ENCODE data around the gene PAIP1. TPM values are rescaled to one million over a fixed set of nuclear protein-coding genes. Genes with fewer than 3 reads are reported as not detected.
"Not testable (repeated sequence)": the region's sequence is repeated elsewhere in the genome, so short reads cannot be mapped to it uniquely, and the experiment has no call there.

The PAIP1 gene
- total RNA-seq, 1 donor: 123 TPM

DNA sequence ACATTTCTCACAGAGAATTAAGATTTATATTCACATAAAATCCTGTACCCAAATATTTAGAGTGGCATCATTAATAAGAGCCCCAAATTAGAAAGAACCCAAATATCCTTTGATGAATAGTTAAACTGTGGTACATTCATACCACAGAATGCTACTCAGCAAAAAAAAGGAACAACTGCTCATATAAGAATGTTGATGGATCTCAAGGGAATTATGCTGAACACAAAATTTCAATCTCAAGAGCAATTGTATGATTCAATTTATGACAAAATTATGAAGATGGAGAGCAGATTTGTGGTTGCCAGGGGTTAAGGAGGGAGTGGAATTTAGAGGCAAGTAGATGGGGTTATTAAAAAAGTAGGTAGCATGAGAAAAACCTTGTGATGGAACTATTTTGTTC lies 4.5 kb upstream of the PAIP1 start:
- TF ChIP-seq, protein P1, sequence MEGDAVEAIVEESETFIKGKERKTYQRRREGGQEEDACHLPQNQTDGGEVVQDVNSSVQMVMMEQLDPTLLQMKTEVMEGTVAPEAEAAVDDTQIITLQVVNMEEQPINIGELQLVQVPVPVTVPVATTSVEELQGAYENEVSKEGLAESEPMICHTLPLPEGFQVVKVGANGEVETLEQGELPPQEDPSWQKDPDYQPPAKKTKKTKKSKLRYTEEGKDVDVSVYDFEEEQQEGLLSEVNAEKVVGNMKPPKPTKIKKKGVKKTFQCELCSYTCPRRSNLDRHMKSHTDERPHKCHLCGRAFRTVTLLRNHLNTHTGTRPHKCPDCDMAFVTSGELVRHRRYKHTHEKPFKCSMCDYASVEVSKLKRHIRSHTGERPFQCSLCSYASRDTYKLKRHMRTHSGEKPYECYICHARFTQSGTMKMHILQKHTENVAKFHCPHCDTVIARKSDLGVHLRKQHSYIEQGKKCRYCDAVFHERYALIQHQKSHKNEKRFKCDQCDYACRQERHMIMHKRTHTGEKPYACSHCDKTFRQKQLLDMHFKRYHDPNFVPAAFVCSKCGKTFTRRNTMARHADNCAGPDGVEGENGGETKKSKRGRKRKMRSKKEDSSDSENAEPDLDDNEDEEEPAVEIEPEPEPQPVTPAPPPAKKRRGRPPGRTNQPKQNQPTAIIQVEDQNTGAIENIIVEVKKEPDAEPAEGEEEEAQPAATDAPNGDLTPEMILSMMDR (IDR thresholded peaks at IDR 0.05; ENCODE audit: insufficient read depth, low read depth, low read length): no peak

DNA sequence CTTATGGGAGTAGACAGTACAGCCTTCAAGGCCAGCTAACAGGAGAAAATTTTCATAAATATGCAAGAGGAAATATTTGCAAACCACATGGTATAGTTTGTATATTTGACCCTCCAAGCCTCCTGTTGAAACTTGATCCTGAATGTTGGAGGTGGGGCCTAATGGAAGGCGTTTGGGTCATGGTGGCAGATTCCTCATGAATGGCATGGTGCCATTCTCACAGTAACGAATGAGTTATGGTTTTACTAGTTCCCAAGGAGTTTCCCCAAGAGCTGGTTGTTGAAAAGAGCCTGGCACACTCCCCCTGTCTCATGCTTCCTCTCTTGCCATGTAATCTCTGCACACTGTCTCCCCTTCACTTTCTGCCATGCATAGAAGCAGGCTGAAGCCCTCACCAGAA lies 3.3 kb upstream of the PAIP1 start:
- DNase-seq (ENCODE audit: low read depth): peak; percentile 67
- H3K4me3 ChIP-seq (ENCODE audit: low read depth, low read length): no peak overlapping the region
- TF ChIP-seq, protein P1 (IDR thresholded peaks at IDR 0.05; ENCODE audit: insufficient read depth, low read depth, low read length): no peak

More for the DNA sequence above, 4.5 kb upstream of the PAIP1 start:
- no peak overlapping the region for H3K4me3 ChIP-seq (ENCODE audit: low read depth, low read length)
- no peak for DNase-seq (ENCODE audit: low read depth)

DNA sequence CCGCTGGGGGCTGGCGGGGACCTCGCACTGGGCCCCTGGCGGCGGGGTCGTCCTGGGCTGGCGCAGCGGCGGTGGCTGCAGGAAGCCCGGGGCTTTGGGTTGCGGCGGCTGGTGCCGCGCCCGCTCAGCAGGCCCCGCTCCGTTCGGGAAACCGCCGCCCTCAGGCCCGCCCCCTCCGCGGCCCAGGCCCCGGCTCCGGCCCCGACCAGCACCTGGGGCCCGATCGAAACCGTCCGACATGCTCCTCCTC lies 345 bp downstream of the PAIP1 start:
- not testable (repeated sequence) for DNase-seq (ENCODE audit: low read depth)
- H3K4me3 ChIP-seq (ENCODE audit: low read depth, low read length): peak overlapping the region; percentile 91

DNA sequence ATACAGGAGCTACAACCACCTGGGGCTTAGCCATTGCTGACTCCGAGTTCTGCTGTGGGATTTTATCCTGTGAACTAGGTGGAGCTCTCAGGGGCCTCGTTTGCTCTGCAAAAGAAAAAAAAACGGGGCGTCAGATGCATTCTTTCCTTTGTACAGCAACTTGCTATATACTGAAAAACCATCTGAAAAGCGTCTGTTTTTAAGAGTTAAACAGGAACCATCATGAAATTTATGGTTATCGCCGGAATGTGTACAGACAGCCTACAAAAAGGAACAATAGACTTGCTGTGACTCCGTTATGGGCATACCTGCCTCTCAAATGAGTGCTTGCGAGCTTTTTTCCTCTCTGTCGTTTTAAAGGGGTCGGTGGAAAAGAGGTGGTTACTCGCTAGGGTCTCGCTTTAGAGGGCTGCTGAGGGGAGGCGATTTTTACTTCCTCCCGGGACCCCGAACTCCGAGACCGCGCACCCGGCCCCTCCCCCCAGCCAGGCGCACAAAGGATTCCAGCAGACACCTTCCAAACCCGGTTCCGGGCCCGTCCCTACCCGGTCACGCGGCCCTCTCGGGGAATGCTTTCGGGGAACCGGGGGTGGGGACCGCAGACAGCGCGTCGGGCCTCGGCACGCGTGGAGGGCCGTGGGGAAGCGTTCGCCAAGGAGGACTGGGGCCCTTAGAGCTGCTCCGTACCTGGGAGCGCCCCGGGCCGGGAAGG lies 826 bp downstream of the PAIP1 start:
- H3K4me3 ChIP-seq (ENCODE audit: low read depth, low read length): peak overlapping the region; percentile 91
- peak; percentile 38 for DNase-seq (ENCODE audit: low read depth)
- TF ChIP-seq, protein P1 (IDR thresholded peaks at IDR 0.05; ENCODE audit: insufficient read depth, low read depth, low read length): no peak

DNA sequence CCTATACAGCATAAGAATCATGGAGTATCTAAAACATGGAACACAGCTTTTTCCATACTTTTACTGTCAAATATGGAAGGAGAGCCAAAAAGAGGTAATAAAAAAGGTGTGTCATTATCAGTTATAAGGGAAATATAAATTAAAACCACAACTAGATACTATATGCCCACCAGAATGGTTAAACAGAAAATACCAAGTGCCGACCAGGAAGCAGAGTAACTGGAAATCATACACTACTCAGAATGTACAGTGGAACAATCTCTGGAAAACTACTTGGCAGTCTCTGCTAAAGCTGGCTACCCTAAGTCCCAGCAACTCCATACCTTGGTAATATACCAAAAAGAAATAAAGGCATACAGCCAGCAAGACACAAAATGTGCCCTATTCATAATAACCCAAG lies 2.4 kb downstream of the PAIP1 start:
- H3K4me3 ChIP-seq (ENCODE audit: low read depth, low read length): peak overlapping the region; percentile 8
- TF ChIP-seq, protein P1 (IDR thresholded peaks at IDR 0.05; ENCODE audit: insufficient read depth, low read depth, low read length): no peak
- DNase-seq (ENCODE audit: low read depth): no peak

DNA sequence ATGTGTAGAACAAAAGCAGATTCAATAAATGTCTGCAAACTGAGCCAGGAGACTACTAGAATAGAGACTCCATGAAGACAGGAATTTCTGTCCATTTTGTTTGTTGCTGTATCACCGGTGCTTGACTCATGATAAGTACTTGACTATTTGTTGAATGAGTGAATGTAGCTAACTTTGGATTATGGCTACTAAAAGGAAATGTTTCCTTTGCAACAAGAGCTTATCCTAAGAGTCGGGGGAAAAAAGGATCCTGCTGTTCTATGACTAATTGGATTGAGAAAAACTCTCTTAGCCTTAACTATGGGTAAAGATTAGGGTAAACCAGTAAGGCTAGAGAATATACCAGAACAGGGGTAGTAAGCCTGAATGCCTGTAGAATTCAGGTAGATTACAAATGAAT lies 3.5 kb downstream of the PAIP1 start:
- H3K4me3 ChIP-seq (ENCODE audit: low read depth, low read length): no peak overlapping the region
- no peak for DNase-seq (ENCODE audit: low read depth)
- TF ChIP-seq, protein P1 (IDR thresholded peaks at IDR 0.05; ENCODE audit: insufficient read depth, low read depth, low read length): no peak

DNA sequence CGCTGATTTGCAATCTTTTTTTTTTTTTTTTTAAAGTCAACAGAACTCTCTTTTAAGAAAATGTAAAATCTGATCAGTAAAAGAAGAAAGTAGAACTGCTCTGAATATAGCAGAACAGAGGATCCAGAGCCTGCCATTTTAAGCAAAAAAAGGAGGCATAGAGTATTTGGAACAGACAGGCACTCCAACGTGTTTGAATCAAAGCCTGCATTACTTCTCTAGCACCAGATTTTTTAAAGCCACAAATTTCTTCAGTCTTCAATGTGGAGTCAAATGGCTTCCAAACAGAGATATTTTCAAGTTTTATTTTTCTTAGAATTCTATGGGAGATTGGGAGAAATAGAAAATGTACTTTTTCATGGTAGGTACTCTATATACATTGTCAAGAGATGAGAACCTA lies 5.1 kb downstream of the PAIP1 start:
- TF ChIP-seq, protein P1 (IDR thresholded peaks at IDR 0.05; ENCODE audit: insufficient read depth, low read depth, low read length): no peak
- DNase-seq (ENCODE audit: low read depth): no peak
- H3K4me3 ChIP-seq (ENCODE audit: low read depth, low read length): no peak overlapping the region

DNA sequence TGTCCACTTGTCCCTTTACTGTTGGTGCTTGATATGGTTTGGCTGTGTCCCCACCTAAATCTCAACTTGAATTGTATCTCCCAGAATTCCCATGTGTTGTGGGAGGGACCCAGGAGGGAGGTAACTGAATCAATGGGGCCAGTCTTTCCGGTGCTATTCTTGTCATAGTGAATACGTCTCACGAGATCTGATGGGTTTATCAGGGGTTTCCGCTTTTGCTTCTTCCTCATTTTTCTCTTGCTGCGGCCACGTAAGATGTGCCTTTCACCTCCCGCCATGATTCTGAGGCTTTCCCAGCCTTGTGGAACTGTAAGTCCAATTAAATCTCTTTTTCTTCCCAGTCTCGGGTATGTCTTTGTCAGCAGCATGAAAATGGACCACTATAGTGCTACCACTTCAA lies 7.6 kb downstream of the PAIP1 start:
- not testable (repeated sequence) for DNase-seq (ENCODE audit: low read depth); H3K4me3 ChIP-seq (ENCODE audit: low read depth, low read length)

Measured in fibroblast of villous mesenchyme (primary cell).